GM23338 (cell line): ENCODE results near the gene IGLL5.

Experiments used
- CREB1 ChIP-seq: fragments of 250-450 bp; sonication (Bioruptor Pico); IDR thresholded peaks from 2 replicates; pipeline ENCODE4 v1.5.0; 2020; ENCODE audit warnings: low read depth, mild to moderate bottlenecking, moderate library complexity
- CTCF ChIP-seq, 2 experiments: fragments of 200-600 bp in 1 of 2; sonication (generic) in 1 of 2; conservative IDR thresholded peaks; 2 replicates each; pipeline versions ENCODE4 v1.5.1 to v1.6.1; 2016 to 2017; ENCODE audit warnings: antibody characterized with exemption in 2 of 2, low read depth in 2 of 2, mild to moderate bottlenecking in 2 of 2, moderate library complexity in 1 of 2
- ETS1 ChIP-seq: IDR thresholded peaks from 2 replicates; pipeline ENCODE4 v1.6.1; 2016; ENCODE audit warnings: antibody characterized with exemption
- EZH2 ChIP-seq: fragments of 200-600 bp; sonication (generic); IDR thresholded peaks from one replicate; pipeline ENCODE4 v1.8.0; 2017; ENCODE audit warnings: antibody characterized with exemption, mild to moderate bottlenecking, low read depth; ENCODE audit not compliant: unreplicated experiment
- EZH2phosphoT487 ChIP-seq: fragments of 200-600 bp; sonication (generic); IDR thresholded peaks from one replicate; pipeline ENCODE4 v1.8.1; 2018; ENCODE audit warnings: antibody characterized with exemption; ENCODE audit not compliant: unreplicated experiment
- JUNB ChIP-seq: IDR thresholded peaks from one replicate; pipeline ENCODE4 v1.6.1; 2016; ENCODE audit warnings: antibody characterized with exemption; ENCODE audit not compliant: unreplicated experiment
- POLR2AphosphoS5 ChIP-seq: IDR thresholded peaks from 2 replicates; pipeline ENCODE4 v1.6.1; 2016; ENCODE audit warnings: antibody characterized with exemption, low read depth
- REST ChIP-seq: IDR thresholded peaks from one replicate; pipeline ENCODE4 v1.6.1; 2018; ENCODE audit warnings: antibody characterized with exemption; ENCODE audit not compliant: unreplicated experiment
- STAT1 ChIP-seq: IDR thresholded peaks from one replicate; pipeline ENCODE4 v1.6.1; 2016; ENCODE audit warnings: antibody characterized with exemption; ENCODE audit not compliant: unreplicated experiment
- ZNF114 ChIP-seq: fragments of 250-450 bp; sonication (Bioruptor Pico); IDR thresholded peaks from 2 replicates; pipeline ENCODE4 v1.5.0; 2020; ENCODE audit warnings: mild to moderate bottlenecking, moderate library complexity
- ZNF331 ChIP-seq: fragments of 250-450 bp; sonication (Bioruptor Pico); IDR thresholded peaks from 2 replicates; pipeline ENCODE4 v1.5.0; 2020; ENCODE audit warnings: low read depth, mild to moderate bottlenecking, moderate library complexity

- TF ChIP-seq EZH2 (no peak), CTCF (conservative IDR thresholded peaks at IDR 0.05; ENCODE audit: low read depth in 2 of 2) (no peak), REST (no peak), POLR2AphosphoS5 (no peak), CREB1 (no peak), EZH2phosphoT487 (no peak), STAT1 (no peak), JUNB (no peak), ETS1 (no peak), ZNF331 (CRISPR knock-in tag) (no peak), ZNF114 (CRISPR knock-in tag) (no peak)
Observed at GRCh38 chr22:22925805-22926369, 38.3 kb downstream of the IGLL5 start.
